ENCODE results near the gene DDX10. TPM values are rescaled to one million over a fixed set of nuclear protein-coding genes. Genes with fewer than 3 reads are reported as not detected.
A peak's percentile ranks its signal among the peaks of the same experiment; 100 is the strongest.

The DDX10 gene
- total RNA-seq, 1 donor from 2014 or later = 32.2 TPM

DNA sequence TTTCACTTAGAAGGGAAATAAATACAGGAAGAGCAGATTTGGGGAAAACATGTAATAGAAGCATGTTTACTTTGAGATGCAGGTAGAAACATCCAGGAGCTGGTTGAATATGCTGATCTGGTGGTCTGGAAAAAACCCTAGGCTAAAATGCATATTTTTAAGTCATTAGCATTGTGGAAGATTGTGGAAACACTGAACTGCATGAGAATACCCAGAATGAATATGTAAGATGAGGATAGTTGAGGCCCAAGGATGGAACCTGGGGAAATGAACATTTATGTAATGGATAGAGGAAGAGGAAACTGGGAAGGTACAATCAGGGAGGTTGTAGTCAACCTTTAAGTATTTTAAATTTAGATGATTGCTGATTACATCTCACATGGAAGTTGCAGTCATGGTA lies 269.4 kb downstream of the DDX10 start:
- Histone ChIP-seq H3K4me3 (ENCODE audit: insufficient read depth, low read depth, low read length) (no peak overlapping the region), H3K9me3 (ENCODE audit: insufficient read depth, low read depth, low read length) (no peaks in the 10 kb centered on the region), H2AFZ (ENCODE audit: low read depth, low read length) (no peak overlapping the region), H3K4me1 (ENCODE audit: insufficient read depth, low read length) (peaks cover 36% of the 10 kb centered on the region), H3K4me2 (ENCODE audit: low read length) (peak overlapping the region; percentile 28), H3K79me2 (ENCODE audit: insufficient read depth, low read length) (peaks cover 45% of the 10 kb centered on the region), H3K36me3 (ENCODE audit: insufficient read depth, low read length) (no peaks in the 10 kb centered on the region), H3K9ac (ENCODE audit: low read length) (no peak overlapping the region), H4K20me1 (ENCODE audit: insufficient read depth, low read length) (no peaks in the 10 kb centered on the region), H3K27ac (ENCODE audit: low read depth, low read length) (no peak overlapping the region), H3K27me3 (ENCODE audit: insufficient read depth, low read length) (no peaks in the 10 kb centered on the region)
- Mint-ChIP-seq H3K27me3 (ENCODE audit: low read depth, unreplicated experiment) (no peaks in the 10 kb centered on the region), H3K9me3 (ENCODE audit: unreplicated experiment) (no peaks in the 10 kb centered on the region), H3K36me3 (ENCODE audit: low read depth, unreplicated experiment) (no peaks in the 10 kb centered on the region), H3K4me1 (ENCODE audit: low read depth, unreplicated experiment) (peaks cover 32% of the 10 kb centered on the region), H3K27ac (ENCODE audit: unreplicated experiment) (no peak overlapping the region), H3K4me3 (ENCODE audit: unreplicated experiment) (no peak overlapping the region)
- no peak for DNase-seq (ENCODE audit: low read depth)
- no peak for FAIRE-seq
- TF ChIP-seq CTCF (IDR thresholded peaks at IDR 0.05; ENCODE audit: insufficient read depth, low read depth, low read length) (no peak), EZH2 (IDR thresholded peaks at IDR 0.05; ENCODE audit: insufficient read depth, low read length) (no peak)

DNA sequence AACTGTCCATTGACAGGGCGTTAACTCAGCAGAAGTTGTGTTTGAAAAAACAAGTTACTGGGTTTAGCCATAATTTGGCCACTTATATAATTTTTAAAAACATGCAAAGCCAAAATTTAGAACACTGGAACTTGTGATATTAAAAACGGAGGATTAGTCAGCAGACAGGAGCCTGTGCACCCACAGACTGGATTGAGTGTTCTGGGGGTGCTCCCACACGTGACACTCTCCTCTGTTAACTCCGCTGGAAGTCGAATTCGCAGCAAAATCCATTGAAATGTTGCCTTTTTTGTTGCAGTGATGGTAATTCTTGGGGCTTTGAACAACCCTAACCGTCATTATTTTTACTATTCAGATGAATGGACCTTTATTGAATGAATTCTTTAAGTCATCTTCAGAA lies 269.8 kb downstream of the DDX10 start:
- no peaks in the 10 kb centered on the region for H3K27me3 Mint-ChIP-seq (ENCODE audit: low read depth, unreplicated experiment)
- no peaks in the 10 kb centered on the region for H3K9me3 ChIP-seq (ENCODE audit: insufficient read depth, low read depth, low read length)
- H3K27ac Mint-ChIP-seq (ENCODE audit: unreplicated experiment) = no peak overlapping the region
- H3K4me1 ChIP-seq (ENCODE audit: insufficient read depth, low read length) = peaks cover 33% of the 10 kb centered on the region
- no peaks in the 10 kb centered on the region for H3K36me3 ChIP-seq (ENCODE audit: insufficient read depth, low read length)
- no peaks in the 10 kb centered on the region for H3K36me3 Mint-ChIP-seq (ENCODE audit: low read depth, unreplicated experiment)
- DNase-seq (ENCODE audit: low read depth) (no peak), FAIRE-seq (no peak)
- H3K79me2 ChIP-seq (ENCODE audit: insufficient read depth, low read length) = peaks cover 45% of the 10 kb centered on the region
- H3K9me3 Mint-ChIP-seq (ENCODE audit: unreplicated experiment) = no peaks in the 10 kb centered on the region
- no peak overlapping the region for H2AFZ ChIP-seq (ENCODE audit: low read depth, low read length)
- H3K27me3 ChIP-seq (ENCODE audit: insufficient read depth, low read length) = no peaks in the 10 kb centered on the region
- H3K4me2 ChIP-seq (ENCODE audit: low read length) = no peak overlapping the region
- peaks cover 28% of the 10 kb centered on the region for H3K4me1 Mint-ChIP-seq (ENCODE audit: low read depth, unreplicated experiment)
- no peak overlapping the region for H3K27ac ChIP-seq (ENCODE audit: low read depth, low read length)
- H3K4me3 ChIP-seq (ENCODE audit: insufficient read depth, low read depth, low read length) = no peak overlapping the region
- H4K20me1 ChIP-seq (ENCODE audit: insufficient read depth, low read length) = no peaks in the 10 kb centered on the region
- no peak overlapping the region for H3K4me3 Mint-ChIP-seq (ENCODE audit: unreplicated experiment)
- TF ChIP-seq CTCF (IDR thresholded peaks at IDR 0.05; ENCODE audit: insufficient read depth, low read depth, low read length) (no peak), EZH2 (IDR thresholded peaks at IDR 0.05; ENCODE audit: insufficient read depth, low read length) (no peak)
- H3K9ac ChIP-seq (ENCODE audit: low read length) = no peak overlapping the region

DNA sequence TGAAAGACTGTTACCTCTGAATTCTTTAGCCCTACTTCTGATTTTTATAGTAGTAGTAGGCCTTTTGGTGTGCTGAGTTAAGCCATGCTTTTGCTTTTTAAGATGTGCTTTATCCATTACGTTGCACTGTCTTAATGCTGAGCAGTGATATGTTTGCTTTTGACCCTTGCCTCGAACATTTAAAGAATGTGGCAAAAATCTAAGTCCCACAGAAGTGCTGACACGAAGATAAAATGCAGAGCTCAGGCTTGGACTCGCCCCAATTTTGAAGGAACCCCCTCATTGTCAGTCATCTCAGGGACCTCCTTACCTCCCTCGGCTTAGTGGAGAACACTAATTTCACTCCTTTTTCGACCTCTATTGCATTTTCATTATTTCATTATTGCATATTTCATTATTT lies 272.9 kb downstream of the DDX10 start:
- H3K9ac ChIP-seq (ENCODE audit: low read length) = no peak overlapping the region
- no peaks in the 10 kb centered on the region for H3K27me3 ChIP-seq (ENCODE audit: insufficient read depth, low read length)
- no peaks in the 10 kb centered on the region for H3K9me3 ChIP-seq (ENCODE audit: insufficient read depth, low read depth, low read length)
- H3K4me1 ChIP-seq (ENCODE audit: insufficient read depth, low read length) = peaks cover 11% of the 10 kb centered on the region
- H3K36me3 Mint-ChIP-seq (ENCODE audit: low read depth, unreplicated experiment) = peaks cover 2% of the 10 kb centered on the region
- no peaks in the 10 kb centered on the region for H4K20me1 ChIP-seq (ENCODE audit: insufficient read depth, low read length)
- no peak overlapping the region for H3K4me2 ChIP-seq (ENCODE audit: low read length)
- H3K4me1 Mint-ChIP-seq (ENCODE audit: low read depth, unreplicated experiment) = peaks cover 27% of the 10 kb centered on the region
- no peaks in the 10 kb centered on the region for H3K27me3 Mint-ChIP-seq (ENCODE audit: low read depth, unreplicated experiment)
- no peak overlapping the region for H2AFZ ChIP-seq (ENCODE audit: low read depth, low read length)
- no peak overlapping the region for H3K4me3 ChIP-seq (ENCODE audit: insufficient read depth, low read depth, low read length)
- TF ChIP-seq EZH2 (IDR thresholded peaks at IDR 0.05; ENCODE audit: insufficient read depth, low read length) (no peak), CTCF (IDR thresholded peaks at IDR 0.05; ENCODE audit: insufficient read depth, low read depth, low read length) (no peak)
- FAIRE-seq (no peak), DNase-seq (ENCODE audit: low read depth) (no peak)
- H3K27ac Mint-ChIP-seq (ENCODE audit: unreplicated experiment) = no peak overlapping the region
- no peak overlapping the region for H3K27ac ChIP-seq (ENCODE audit: low read depth, low read length)
- no peaks in the 10 kb centered on the region for H3K9me3 Mint-ChIP-seq (ENCODE audit: unreplicated experiment)
- peaks cover 22% of the 10 kb centered on the region for H3K79me2 ChIP-seq (ENCODE audit: insufficient read depth, low read length)
- H3K4me3 Mint-ChIP-seq (ENCODE audit: unreplicated experiment) = no peak overlapping the region
- peaks cover 7% of the 10 kb centered on the region for H3K36me3 ChIP-seq (ENCODE audit: insufficient read depth, low read length)
